Tibial nerve (tissue), 4 donors: ENCODE data around the gene FSCN2. TPM values are rescaled to one million over a fixed set of nuclear protein-coding genes. Genes with fewer than 3 reads are reported as not detected.

Experiments
- DNase-seq, 2 donors: peaks; one replicate each; pipeline ENCODE4 v3.0.0-alpha.2; 2019; ENCODE audit warnings: low spot score in 2 of 2
- H3K27ac ChIP-seq, 4 donors: fragments of 200-600 bp; sonication (generic) in 3 of 4; one replicate each; pipeline ENCODE4 v1.5.1; 2017 to 2019; ENCODE audit warnings: mild to moderate bottlenecking in 1 of 4
- H3K27me3 ChIP-seq, 2 donors: fragments of 200-600 bp; sonication (generic) in 1 of 2; one replicate each; pipeline versions ENCODE4 v1.5.1 to v1.6.0; 2017 to 2019
- H3K36me3 ChIP-seq, 3 donors: fragments of 200-600 bp; sonication (generic); one replicate each; pipeline ENCODE4 v1.5.1; 2018 to 2019
- H3K4me1 ChIP-seq, 4 donors: fragments of 200-600 bp; sonication (generic) in 3 of 4; one replicate each; pipeline ENCODE4 v1.5.1; 2017 to 2019
- H3K4me3 ChIP-seq, 4 donors: fragments of 200-600 bp; sonication (generic) in 3 of 4; one replicate each; pipeline ENCODE4 v1.5.1; 2017 to 2019; ENCODE audit warnings: mild to moderate bottlenecking in 1 of 4, moderate library complexity in 1 of 4
- H3K9me3 ChIP-seq, 4 donors: fragments of 200-600 bp; sonication (generic) in 3 of 4; one replicate each; pipeline ENCODE4 v1.5.1; 2017 to 2019
- CTCF ChIP-seq, 5 experiments: fragments of 200-600 bp in 3 of 5; fragments of 450-650 bp in 2 of 5; sonication (generic) in 3 of 5; IDR thresholded peaks; one replicate each; pipeline ENCODE4 v1.5.1; 2016 to 2019; ENCODE audit warnings: antibody characterized with exemption in 5 of 5, mild to moderate bottlenecking in 3 of 5, moderate library complexity in 2 of 5
- EP300 ChIP-seq, 2 donors: sonication (generic); formaldehyde crosslinking; IDR thresholded peaks; one replicate each; pipeline ENCODE4 v1.6.1; 2017; ENCODE audit warnings: antibody characterized with exemption in 2 of 2, mild to moderate bottlenecking in 1 of 2
- POLR2A ChIP-seq, 2 donors: fragments of 450-650 bp; IDR thresholded peaks; one replicate each; pipeline ENCODE4 v1.6.1; 2017; ENCODE audit warnings: antibody characterized with exemption in 2 of 2, mild to moderate bottlenecking in 2 of 2, moderate library complexity in 2 of 2
- WGBS, 2 donors: methylation state at CpG; one replicate each; pipeline ENCODE4 v1.1.5; 2018; 5-methylcytosine and 5-hydroxymethylcytosine counted together
- total RNA-seq, 4 donors: library from RNA; depleted of rRNA; stranded (reverse); fragments of >200 nt; gene quantifications; one replicate each; pipeline ENCODE4 v1.1.0, GENCODE V29; 2016

FSCN2 gene
- total RNA-seq, 4 donors from 2014 or later = 0.42 to 4.4 (median 3.7) TPM

- H3K9me3 ChIP-seq = no peaks in the 10 kb centered on the region
- DNase-seq = no peak
- H3K27me3 ChIP-seq = no peaks in the 10 kb centered on the region
- TF ChIP-seq CTCF (IDR thresholded peaks at IDR 0.05) (no peak), POLR2A (IDR thresholded peaks at IDR 0.05) (no peak), EP300 (IDR thresholded peaks at IDR 0.05) (no peak)
- WGBS, 2 donors = 22 to 25% methylated on average over 1 to 4 of the region's 5 CpGs
- H3K27ac ChIP-seq = no peak overlapping the region
- H3K36me3 ChIP-seq = no peaks in the 10 kb centered on the region
- H3K4me3 ChIP-seq = no peak overlapping the region
- peaks cover 0 to 33% (median 9%) of the 10 kb centered on the region in 4 donors for H3K4me1 ChIP-seq
Measured at GRCh38 chr17:81491761-81492160, 36.4 kb upstream of the FSCN2 start.

- Histone ChIP-seq H3K4me3 (no peak overlapping the region), H3K9me3 (no peaks in the 10 kb centered on the region), H3K36me3 (no peaks in the 10 kb centered on the region), H3K27ac (no peak overlapping the region), H3K27me3 (no peaks in the 10 kb centered on the region), H3K4me1 (peaks cover 0 to 33% (median 9%) of the 10 kb centered on the region in 4 donors)
- TF ChIP-seq EP300 (IDR thresholded peaks at IDR 0.05) (no peak), POLR2A (IDR thresholded peaks at IDR 0.05) (no peak), CTCF (IDR thresholded peaks at IDR 0.05) (no peak)
- no peak for DNase-seq
- WGBS, 2 donors = 66% methylated on average over 18 of the region's 18 CpGs
Measured at GRCh38 chr17:81492202-81492601, 36.0 kb upstream of the FSCN2 start.

DNA sequence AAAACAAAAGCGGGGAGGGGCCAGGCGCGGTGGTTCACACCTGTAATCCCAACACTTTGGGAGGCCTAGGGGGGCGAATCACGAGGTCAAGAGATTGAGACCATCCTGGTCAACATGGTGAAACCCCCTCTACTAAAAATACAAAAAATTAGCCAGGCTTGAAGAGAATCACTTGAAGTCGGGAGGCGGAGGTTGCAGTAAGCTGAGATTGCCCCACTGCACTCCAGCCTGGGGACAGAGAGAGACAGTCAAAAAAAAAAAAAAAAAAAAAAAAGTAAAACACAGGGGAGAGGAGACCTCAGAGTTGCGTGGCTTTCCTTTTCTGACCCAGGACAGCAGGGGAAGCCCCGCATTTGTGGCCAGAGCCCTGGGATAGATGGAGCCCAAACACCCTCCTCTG lies 35.5 kb upstream of the FSCN2 start:
- Histone ChIP-seq H3K4me1 (peaks cover 0 to 28% (median 7%) of the 10 kb centered on the region in 4 donors), H3K27me3 (no peaks in the 10 kb centered on the region), H3K27ac (no peak overlapping the region), H3K4me3 (no peak overlapping the region), H3K9me3 (no peaks in the 10 kb centered on the region), H3K36me3 (no peaks in the 10 kb centered on the region)
- no peak for DNase-seq
- WGBS, 2 donors = 90% methylated on average over 9 of the region's 9 CpGs
- TF ChIP-seq CTCF (IDR thresholded peaks at IDR 0.05) (no peak), POLR2A (IDR thresholded peaks at IDR 0.05) (no peak), EP300 (IDR thresholded peaks at IDR 0.05) (no peak)

- Histone ChIP-seq H3K9me3 (no peaks in the 10 kb centered on the region), H3K27me3 (no peaks in the 10 kb centered on the region), H3K4me3 (no peak overlapping the region), H3K36me3 (no peaks in the 10 kb centered on the region), H3K4me1 (peaks cover 0 to 25% (median 6%) of the 10 kb centered on the region in 4 donors), H3K27ac (no peak overlapping the region)
- WGBS, 2 donors = 89 to 90% methylated on average over 14 to 15 of the region's 16 CpGs
- TF ChIP-seq POLR2A (IDR thresholded peaks at IDR 0.05) (no peak), CTCF (IDR thresholded peaks at IDR 0.05) (no peak), EP300 (IDR thresholded peaks at IDR 0.05) (no peak)
- no peak for DNase-seq
Measured at GRCh38 chr17:81493198-81494038, 34.8 kb upstream of the FSCN2 start.

GRCh38 chr17:81494626-81495377 lies 33.4 kb upstream of the FSCN2 start:
- Histone ChIP-seq H3K4me1 (peaks cover 0 to 18% (median 0%) of the 10 kb centered on the region in 4 donors), H3K9me3 (no peaks in the 10 kb centered on the region), H3K36me3 (no peaks in the 10 kb centered on the region), H3K27ac (no peak overlapping the region), H3K27me3 (no peaks in the 10 kb centered on the region), H3K4me3 (no peak overlapping the region)
- DNase-seq = no peak
- WGBS, 2 donors = 46 to 47% methylated on average over 8 of the region's 8 CpGs
- TF ChIP-seq POLR2A (IDR thresholded peaks at IDR 0.05) (no peak), EP300 (IDR thresholded peaks at IDR 0.05) (no peak), CTCF (IDR thresholded peaks at IDR 0.05) (no peak)
